ENCODE data around the gene JAKMIP1. TPM values are rescaled to one million over a fixed set of nuclear protein-coding genes. Genes with fewer than 3 reads are reported as not detected.

Gene JAKMIP1
- total RNA-seq, 1 experiment from 2014 or later: not detected

DNA sequence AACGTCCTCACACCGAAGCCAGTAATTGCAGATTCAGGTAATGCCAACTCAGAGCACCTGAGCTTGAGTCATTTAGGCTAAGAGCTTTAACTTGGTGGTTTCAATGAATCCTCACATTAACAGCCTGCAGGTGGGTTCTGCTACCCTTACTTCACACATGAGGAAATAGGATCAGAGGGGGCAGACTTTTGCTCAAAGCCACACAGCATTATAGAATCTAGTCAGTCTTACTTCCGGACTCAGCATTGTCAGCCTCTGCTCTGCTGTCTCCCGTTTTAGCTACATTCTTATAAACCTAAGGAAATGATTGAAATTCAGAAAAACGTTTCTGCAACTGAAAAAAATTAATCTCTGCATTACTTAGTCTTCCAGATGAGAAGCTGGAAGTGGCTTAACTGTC, 188.1 kb downstream of the JAKMIP1 start:
- H3K4me3 Mint-ChIP-seq (ENCODE audit: unreplicated experiment): no peak overlapping the region
- H3K9me3 Mint-ChIP-seq (ENCODE audit: unreplicated experiment): peaks cover 2% of the 10 kb centered on the region
- no peaks in the 10 kb centered on the region for H3K36me3 Mint-ChIP-seq (ENCODE audit: insufficient read depth, unreplicated experiment)
- H3K9me3 ChIP-seq: no peaks in the 10 kb centered on the region
- H3K27me3 ChIP-seq (replicated peaks; ENCODE audit: control insufficient read depth, insufficient read depth, low read length): no peaks in the 10 kb centered on the region
- intact Hi-C loops (cut with micrococcal nuclease; ENCODE audit: unreplicated experiment): no loop called here
- ChIA-PET POLR2A (no interaction called here), CTCF (no interaction called here)
- TF ChIP-seq, protein P1, sequence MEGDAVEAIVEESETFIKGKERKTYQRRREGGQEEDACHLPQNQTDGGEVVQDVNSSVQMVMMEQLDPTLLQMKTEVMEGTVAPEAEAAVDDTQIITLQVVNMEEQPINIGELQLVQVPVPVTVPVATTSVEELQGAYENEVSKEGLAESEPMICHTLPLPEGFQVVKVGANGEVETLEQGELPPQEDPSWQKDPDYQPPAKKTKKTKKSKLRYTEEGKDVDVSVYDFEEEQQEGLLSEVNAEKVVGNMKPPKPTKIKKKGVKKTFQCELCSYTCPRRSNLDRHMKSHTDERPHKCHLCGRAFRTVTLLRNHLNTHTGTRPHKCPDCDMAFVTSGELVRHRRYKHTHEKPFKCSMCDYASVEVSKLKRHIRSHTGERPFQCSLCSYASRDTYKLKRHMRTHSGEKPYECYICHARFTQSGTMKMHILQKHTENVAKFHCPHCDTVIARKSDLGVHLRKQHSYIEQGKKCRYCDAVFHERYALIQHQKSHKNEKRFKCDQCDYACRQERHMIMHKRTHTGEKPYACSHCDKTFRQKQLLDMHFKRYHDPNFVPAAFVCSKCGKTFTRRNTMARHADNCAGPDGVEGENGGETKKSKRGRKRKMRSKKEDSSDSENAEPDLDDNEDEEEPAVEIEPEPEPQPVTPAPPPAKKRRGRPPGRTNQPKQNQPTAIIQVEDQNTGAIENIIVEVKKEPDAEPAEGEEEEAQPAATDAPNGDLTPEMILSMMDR (IDR thresholded peaks at IDR 0.05; ENCODE audit: insufficient read depth in 1 of 2, low read depth in 1 of 2, low read length in 1 of 2, severe bottlenecking in 1 of 2, unreplicated experiment in 1 of 2): no peak
- H3K4me1 Mint-ChIP-seq (ENCODE audit: low read depth, unreplicated experiment): no peaks in the 10 kb centered on the region
- no peak overlapping the region for H3K4me3 ChIP-seq (ENCODE audit: low read depth, low read length)
- no peak overlapping the region for H3K27ac Mint-ChIP-seq (ENCODE audit: unreplicated experiment)
- H3K27me3 Mint-ChIP-seq (ENCODE audit: insufficient read depth, unreplicated experiment): peaks cover 7% of the 10 kb centered on the region
- DNase-seq: no peak
- H3K4me1 ChIP-seq: no peaks in the 10 kb centered on the region
- no TSS peak for BruUV-seq (replicated peaks)
- no peaks in the 10 kb centered on the region for H3K36me3 ChIP-seq (ENCODE audit: control insufficient read depth, insufficient read depth, low read length)

DNA sequence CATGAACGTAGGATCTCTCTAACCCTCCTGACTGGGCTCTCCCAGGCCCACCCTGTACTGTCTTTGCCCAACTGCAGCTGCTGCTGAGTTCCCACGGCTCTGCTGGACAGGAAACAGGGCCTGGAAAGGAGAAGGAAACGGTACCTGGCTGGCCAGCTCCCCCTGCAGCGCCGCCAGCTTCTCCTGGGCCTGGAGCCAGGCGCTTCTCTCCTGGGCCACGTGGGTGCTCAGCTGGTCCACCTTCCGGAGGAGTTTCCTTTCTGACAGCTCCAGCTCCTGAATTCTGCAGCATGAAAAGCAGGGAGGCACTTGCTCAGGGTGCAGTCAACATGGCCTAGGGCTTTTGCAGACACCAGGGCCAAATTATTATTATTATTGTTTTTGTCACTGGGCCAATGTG, 188.7 kb downstream of the JAKMIP1 start:
- Histone ChIP-seq H3K4me1 (no peaks in the 10 kb centered on the region), H3K36me3 (ENCODE audit: control insufficient read depth, insufficient read depth, low read length) (no peaks in the 10 kb centered on the region), H3K4me3 (ENCODE audit: low read depth, low read length) (no peak overlapping the region), H3K27me3 (replicated peaks; ENCODE audit: control insufficient read depth, insufficient read depth, low read length) (no peaks in the 10 kb centered on the region), H3K9me3 (no peaks in the 10 kb centered on the region)
- H3K9me3 Mint-ChIP-seq (ENCODE audit: unreplicated experiment): peaks cover 6% of the 10 kb centered on the region
- H3K27ac Mint-ChIP-seq (ENCODE audit: unreplicated experiment): no peak overlapping the region
- BruUV-seq (replicated peaks): no TSS peak
- POLR2A ChIA-PET: no interaction called here
- intact Hi-C loops (cut with micrococcal nuclease; ENCODE audit: unreplicated experiment): no loop called here
- no peak overlapping the region for H3K4me3 Mint-ChIP-seq (ENCODE audit: unreplicated experiment)
- TF ChIP-seq, protein P1 (IDR thresholded peaks at IDR 0.05; ENCODE audit: insufficient read depth in 1 of 2, low read depth in 1 of 2, low read length in 1 of 2, severe bottlenecking in 1 of 2, unreplicated experiment in 1 of 2): no peak
- H3K27me3 Mint-ChIP-seq (ENCODE audit: insufficient read depth, unreplicated experiment): peaks cover 10% of the 10 kb centered on the region
- no peaks in the 10 kb centered on the region for H3K36me3 Mint-ChIP-seq (ENCODE audit: insufficient read depth, unreplicated experiment)
- CTCF ChIA-PET: no interaction called here
- DNase-seq: no peak
- no peaks in the 10 kb centered on the region for H3K4me1 Mint-ChIP-seq (ENCODE audit: low read depth, unreplicated experiment)

DNA sequence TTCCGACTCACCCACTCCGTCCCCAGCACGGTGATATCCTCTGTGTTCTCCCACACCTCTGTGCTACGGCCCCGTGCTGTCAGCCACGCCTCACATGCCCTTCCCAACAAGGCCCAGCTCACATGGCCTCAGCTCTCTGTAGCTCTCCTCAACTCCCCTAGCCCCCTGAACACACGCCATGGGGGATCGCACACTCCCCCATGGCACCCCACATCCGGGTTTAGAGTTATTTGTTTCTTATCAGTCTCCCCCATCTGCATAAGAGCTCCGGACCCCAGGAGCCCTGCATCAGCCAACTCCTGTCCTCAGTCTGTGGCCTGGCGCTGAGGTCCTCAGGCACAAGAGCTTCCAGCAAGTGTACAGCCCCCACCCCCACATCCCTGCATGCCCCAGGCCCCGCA, 189.1 kb downstream of the JAKMIP1 start:
- TF ChIP-seq, protein P1 (IDR thresholded peaks at IDR 0.05; ENCODE audit: insufficient read depth in 1 of 2, low read depth in 1 of 2, low read length in 1 of 2, severe bottlenecking in 1 of 2, unreplicated experiment in 1 of 2): no peak
- Histone ChIP-seq H3K4me3 (ENCODE audit: low read depth, low read length) (no peak overlapping the region), H3K36me3 (ENCODE audit: control insufficient read depth, insufficient read depth, low read length) (no peaks in the 10 kb centered on the region), H3K9me3 (no peaks in the 10 kb centered on the region), H3K4me1 (no peaks in the 10 kb centered on the region), H3K27me3 (replicated peaks; ENCODE audit: control insufficient read depth, insufficient read depth, low read length) (no peaks in the 10 kb centered on the region)
- Mint-ChIP-seq H3K27ac (ENCODE audit: unreplicated experiment) (no peak overlapping the region), H3K9me3 (ENCODE audit: unreplicated experiment) (peaks cover 6% of the 10 kb centered on the region), H3K4me3 (ENCODE audit: unreplicated experiment) (no peak overlapping the region), H3K27me3 (ENCODE audit: insufficient read depth, unreplicated experiment) (peaks cover 10% of the 10 kb centered on the region), H3K36me3 (ENCODE audit: insufficient read depth, unreplicated experiment) (no peaks in the 10 kb centered on the region), H3K4me1 (ENCODE audit: low read depth, unreplicated experiment) (no peaks in the 10 kb centered on the region)
- DNase-seq: no peak
- POLR2A ChIA-PET: no interaction called here
- BruUV-seq (replicated peaks): no TSS peak
- intact Hi-C loops (cut with micrococcal nuclease; ENCODE audit: unreplicated experiment): no loop called here
- CTCF ChIA-PET: no interaction called here
